Activated CD8-positive, alpha-beta memory T cell treated with anti-CD3 and anti-CD28 coated beads, Interleukin-2, amount 50 U/mL, for 24 hours (primary cell): ENCODE measurements around the gene ANKRD60.

Source experiments
- DNase-seq: peaks from one replicate; pipeline ENCODE4 v3.0.0-alpha.2; 2020; ENCODE audit errors: extremely low read depth

ANKRD60 gene

GRCh38 chr20:58244517-58245030 lies 16.1 kb upstream of the ANKRD60 start:
- no peak for DNase-seq

- no peak for DNase-seq
Observed at GRCh38 chr20:58243653-58244410, 15.4 kb upstream of the ANKRD60 start.

DNA sequence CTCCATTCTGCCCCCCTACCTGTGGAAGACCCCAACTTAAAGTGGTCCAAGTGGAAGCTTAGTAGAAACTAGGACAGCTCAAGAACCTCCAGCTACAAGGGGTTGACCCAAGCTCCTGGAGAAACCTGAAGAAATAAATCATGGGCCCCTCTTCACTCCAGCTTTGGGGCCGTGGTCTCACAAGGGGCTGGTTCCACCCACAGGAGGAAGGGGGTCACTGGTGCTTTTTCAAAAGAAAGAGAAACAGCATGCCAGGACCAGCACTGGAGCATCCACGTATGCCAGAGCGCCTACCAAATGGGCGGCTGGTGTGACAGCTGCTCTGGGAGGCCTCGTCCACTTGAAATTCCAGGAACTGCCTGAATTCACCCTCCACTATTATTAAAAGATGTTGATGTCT lies 14.4 kb upstream of the ANKRD60 start:
- DNase-seq, result no peak

- DNase-seq, result no peak
Observed at GRCh38 chr20:58241766-58242465, 13.5 kb upstream of the ANKRD60 start.

DNA sequence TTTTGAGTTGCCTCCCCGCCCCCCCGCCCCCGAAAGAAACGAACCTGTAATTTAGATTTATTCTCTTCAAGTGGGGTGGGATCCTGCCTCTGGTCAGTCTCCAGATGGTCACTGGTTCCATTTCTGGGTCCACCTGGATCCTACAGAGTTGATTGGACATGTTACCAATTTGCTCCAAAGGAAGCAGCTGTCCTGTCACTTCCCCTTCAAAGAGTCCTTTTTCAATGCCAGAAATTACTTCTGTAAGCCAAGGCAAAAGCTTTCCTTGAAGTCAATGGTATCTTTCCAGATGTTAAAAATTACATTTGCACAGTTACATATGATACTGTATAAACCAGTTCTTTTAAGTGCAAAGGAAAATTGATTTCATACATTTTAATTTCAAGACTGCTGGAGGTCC lies 12.0 kb upstream of the ANKRD60 start:
- DNase-seq, result no peak

- no peak for DNase-seq
Observed at GRCh38 chr20:58239216-58239615, 10.8 kb upstream of the ANKRD60 start.

GRCh38 chr20:58238490-58238889 lies 10.0 kb upstream of the ANKRD60 start:
- no peak for DNase-seq

GRCh38 chr20:58237318-58238132 lies 9.1 kb upstream of the ANKRD60 start:
- DNase-seq, result no peak

DNA sequence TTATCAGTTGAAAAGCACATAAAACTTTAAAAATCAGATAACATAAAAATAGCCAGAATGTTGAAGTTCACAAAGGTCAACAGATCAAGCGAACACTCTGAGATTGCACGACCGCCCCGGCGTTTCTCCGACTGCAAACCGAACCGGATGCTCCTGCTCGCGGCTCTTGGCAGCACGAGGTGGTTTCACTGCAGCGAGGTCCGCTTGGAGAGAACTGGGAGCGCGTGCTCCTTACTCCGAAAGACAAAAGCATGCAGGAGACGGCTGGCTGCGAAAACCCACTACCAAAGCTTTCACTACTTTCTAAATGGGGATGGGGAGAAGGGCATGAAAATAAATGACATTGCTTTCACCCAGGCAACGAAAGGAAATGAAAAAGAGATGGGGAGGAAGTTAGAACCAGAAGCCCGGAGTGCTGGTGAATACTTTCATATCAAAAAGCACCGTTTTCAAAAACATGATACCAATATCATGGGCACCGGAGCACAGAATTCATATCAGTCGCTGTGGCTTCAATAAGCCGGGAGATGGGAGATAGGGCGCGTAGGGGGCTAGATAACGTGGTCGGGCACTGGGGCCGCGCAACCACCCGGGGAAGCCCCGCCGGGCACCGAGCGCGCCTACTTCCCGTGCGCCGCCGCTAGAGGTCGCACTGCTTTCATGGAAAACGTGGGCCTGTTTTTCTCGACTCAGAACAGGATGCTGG lies 8.3 kb upstream of the ANKRD60 start:
- DNase-seq, result peak; percentile 69

DNA sequence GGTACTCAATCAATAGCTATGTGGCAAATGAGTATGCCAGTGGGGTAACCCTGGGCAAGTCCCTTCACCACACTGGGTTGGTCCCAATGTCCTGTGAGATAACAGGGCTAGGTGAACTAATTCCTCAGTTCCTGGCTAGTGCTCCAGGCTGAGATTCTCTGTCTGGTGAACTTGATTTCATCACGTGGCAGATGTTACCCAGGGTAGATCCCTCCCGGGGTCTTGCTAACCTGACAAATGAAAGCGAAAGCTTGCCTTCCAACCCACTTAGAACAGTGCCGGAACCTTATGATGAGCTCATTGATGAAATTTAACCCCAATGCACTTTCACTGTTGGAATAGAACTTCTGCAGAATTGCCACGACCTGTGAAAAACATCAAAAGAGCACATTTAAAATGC lies 6.6 kb upstream of the ANKRD60 start:
- DNase-seq, result no peak

- no peak for DNase-seq
Observed at GRCh38 chr20:58233881-58234528, 5.6 kb upstream of the ANKRD60 start.

GRCh38 chr20:58233393-58233792 lies 4.9 kb upstream of the ANKRD60 start:
- no peak for DNase-seq

DNA sequence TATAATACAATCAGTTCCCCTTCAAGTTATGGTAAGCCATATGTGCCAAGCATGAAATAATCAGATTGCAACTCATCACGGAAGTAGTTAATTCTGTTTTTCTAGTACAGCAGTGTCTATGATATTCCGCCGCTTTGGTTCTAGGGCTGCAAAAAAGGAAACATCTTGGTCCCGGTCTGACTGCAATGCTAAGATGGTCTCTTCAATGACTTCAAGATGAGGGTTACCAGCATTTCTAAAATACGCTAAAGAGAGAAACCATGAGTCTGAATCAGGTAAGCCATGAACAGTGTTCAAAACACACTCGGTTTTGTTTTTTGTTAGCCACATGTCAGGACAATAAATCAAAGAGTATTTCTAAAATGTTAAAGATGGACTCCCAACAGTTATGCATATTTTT lies 3.2 kb upstream of the ANKRD60 start:
- DNase-seq, result no peak

DNA sequence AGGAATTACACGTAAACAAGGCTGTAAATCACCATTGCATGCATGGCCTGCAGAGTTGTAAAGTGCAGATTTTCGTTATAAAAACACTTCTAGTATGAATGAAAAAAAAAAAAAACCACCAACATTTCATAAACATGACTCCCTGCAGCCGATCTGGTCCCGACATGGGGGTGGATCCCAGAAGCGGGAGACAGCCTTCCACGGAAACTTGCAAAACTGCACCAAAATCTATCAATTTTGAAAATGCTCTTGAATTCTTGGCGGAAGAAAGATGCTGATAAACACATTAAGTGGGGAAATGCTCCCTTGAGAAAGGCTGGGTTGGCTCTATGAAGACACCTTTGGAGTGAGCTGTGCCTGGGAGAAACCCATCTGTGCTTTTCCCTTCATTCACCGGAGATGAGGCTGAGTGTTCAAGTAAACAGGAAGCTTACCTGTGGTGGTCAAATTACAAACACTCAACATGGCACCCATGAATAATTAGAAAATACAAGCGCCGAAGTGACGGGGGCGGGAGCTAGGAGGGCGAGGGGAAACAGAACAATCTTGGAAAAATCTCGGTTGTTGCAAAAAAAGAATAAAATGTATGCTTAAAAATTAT lies 845 bp upstream of the ANKRD60 start:
- no peak for DNase-seq

GRCh38 chr20:58228103-58228483 lies 360 bp downstream of the ANKRD60 start:
- DNase-seq, result no peak

GRCh38 chr20:58227391-58228102 lies 906 bp downstream of the ANKRD60 start:
- no peak for DNase-seq

DNA sequence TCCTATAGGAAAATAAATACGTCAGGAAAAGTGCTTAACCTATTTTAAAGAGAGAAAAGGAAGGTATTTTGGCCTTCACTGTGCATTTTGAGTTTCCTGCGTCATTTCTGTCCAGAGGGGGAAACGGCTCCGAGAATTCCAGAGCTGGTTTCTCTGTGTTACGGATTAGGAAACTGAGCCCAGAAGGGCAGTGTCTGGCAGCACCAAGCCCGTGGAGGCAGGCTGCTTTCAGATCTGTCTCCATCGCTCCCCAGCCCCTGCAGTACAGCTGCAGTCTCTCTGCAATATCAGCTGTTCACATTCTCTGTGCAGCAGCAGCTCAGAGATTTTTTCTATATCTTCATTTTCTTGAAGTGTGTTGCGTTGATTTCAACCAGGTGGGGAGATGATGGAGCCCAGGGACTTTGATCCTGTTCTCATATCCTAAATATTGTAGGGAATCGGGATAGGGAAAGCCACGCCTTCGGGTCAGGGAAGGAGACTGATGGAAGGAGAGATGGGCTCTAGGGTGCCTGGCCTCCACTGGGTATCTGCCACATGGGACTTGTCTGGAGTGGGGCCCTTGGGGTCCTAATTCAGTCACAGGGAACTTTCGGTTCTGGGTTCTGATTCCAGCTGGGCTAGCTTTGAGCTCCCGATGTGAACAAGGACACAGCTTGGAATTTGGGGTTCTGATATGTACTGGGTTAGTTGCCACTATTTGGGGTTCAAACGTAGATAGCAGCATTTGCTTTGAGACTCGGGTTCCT lies 2.8 kb downstream of the ANKRD60 start:
- no peak for DNase-seq

DNA sequence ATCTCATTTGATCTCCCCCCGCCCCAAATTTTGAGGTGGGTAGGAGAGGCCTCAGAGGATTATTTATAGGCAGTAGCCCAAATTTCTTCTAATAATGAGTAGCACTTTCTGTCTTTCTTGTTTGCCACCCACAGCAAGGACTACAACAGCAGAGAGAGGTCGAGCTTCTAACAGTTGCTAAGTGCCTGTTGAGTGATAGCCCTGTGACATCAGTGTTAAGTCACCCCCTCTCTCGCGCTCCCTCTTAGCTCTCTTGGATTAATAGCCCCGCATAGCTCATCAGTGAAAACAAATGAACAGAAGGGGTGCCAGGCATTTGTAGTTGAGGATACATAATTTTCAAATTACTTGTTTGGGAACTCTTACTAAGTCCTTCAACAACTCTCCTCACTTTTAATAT lies 3.5 kb downstream of the ANKRD60 start:
- no peak for DNase-seq

GRCh38 chr20:58224097-58224496 lies 4.4 kb downstream of the ANKRD60 start:
- no peak for DNase-seq
